ENCODE data around the gene GPRC5D.

Gene GPRC5D

GRCh38 chr12:12933742-12934141 lies 18.2 kb downstream of the GPRC5D start:
- no peak for TF ChIP-seq CTCF (IDR thresholded peaks at IDR 0.05)

DNA sequence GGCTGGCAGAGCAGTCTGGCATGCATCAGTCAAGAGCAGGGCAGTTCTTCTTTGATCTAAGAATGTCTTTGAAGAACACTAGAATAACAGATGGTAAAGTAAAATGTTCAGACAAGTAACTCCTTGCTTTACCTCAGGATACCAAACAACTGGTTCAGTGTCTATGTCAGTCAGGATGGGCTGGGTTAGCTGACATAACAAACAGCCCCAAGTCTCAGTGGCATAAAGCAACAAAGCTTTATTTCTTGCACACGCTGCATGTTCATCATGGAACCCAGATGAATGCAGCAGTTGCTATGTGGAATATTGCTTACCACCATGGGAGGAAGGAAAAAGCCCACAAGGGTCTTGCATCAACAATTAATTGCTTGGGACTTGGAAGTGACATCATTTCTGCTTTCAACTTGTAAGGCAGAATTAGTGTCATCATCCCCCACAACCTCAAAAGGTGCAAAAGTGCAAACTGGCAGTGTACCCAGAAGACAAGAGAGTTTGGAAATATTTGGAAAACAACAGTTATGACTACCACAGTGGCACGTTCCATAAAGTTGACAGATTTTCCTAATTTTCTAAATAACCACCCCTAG lies 21.2 kb downstream of the GPRC5D start:
- TF ChIP-seq CTCF (IDR thresholded peaks at IDR 0.05) = no peak

DNA sequence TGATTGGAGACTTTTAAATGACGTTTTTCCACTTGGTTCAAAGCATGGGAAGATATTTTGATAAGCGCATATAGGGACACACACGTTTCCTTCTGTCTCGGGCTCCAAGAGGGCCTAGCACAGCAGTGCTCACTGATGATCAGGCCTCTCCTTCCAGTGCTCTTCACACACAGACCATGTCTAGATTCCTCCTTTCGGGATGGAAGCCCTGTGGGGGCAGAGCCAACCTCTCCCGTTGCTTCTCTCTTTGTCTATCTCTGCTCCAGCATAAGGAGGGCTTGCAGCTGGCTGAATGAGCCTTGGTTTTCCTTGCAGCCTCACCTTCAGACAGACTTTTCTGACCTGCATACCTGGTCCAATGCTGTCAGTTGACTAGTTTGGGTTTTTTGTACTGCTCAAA lies 22.3 kb downstream of the GPRC5D start:
- TF ChIP-seq CTCF (IDR thresholded peaks at IDR 0.05) = no peak

DNA sequence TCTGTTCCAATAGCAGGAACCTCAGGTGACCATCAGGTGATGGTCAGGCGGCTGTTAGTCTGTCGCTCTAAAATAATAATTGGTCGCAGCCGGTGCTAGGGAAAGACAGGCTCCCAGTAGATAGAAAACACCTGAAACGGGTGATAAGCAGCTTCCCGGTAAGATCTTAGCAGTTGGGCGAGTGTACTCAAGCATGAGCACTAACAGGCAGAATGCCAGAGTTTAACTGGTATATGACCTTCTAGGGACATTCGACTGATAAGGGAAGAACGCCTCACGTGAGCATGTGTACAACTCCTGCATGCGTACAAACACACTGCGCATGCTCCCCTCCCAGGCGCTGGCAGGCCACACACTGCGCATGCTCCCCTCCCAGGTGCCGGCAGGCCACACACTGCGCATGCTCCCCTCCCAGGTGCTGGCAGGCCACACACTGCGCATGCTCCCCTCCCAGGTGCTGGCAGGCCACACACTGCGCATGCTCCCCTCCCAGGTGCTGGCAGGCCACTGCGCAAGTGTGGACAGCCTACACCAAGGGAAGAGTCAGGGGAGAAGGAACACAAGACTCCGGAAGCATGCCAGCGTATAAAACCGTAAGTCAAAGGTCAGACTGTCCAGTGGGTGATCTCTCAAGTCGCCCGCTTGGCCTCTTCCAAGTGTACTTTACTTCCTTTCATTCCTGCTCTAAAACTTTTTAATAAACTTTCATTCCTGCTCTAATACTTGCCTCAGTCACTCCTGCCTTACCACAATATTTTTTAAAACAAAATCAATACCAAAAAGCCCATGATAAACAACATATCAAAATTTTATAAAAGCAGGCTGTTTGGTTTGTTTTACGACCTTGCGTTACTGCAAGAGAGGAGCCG lies 24.5 kb downstream of the GPRC5D start:
- no peak for TF ChIP-seq CTCF (IDR thresholded peaks at IDR 0.05)

DNA sequence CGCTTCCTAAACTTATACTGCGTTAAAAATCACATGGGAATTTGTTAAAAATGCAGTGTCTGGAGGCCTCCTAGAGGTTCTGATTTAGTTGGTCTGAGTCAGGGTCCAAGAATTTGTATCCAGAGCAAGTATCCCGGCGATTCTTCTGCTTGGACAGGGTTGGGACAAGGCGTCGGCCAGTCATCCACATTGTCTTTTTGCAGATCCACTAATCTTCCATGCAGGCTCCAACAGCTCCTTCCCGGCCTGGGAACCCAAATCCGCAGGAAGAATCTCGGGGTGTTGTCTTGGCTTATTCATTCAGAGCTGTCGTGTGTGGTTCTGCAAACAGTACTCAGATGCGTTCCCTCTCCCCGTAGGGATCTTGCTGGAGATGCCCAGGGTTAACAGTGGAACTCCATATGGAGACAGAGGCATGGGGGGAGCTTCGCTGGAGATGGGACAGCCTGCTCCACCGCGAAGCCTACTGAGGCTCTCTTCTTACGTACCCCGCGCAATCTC lies 25.3 kb downstream of the GPRC5D start:
- no peak for TF ChIP-seq CTCF (IDR thresholded peaks at IDR 0.05)

DNA sequence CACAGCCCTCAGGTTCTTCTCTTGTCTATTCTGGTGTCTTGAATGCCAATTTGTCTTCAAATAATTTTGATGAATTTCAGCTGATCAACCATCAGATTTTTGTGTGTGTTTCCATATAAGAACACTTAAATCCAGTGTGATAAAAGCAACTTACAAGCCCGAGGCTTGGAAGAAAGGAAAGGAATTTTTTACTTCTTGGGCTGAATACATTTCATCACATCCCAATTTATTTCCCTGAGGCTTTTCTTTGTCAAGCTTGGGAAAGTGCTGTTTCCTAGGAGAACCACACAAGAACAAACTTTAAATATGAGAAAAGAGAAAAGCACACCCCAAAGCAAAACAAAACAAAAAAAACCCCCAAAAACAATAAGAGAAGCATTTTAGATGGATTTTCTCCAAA lies 26.6 kb downstream of the GPRC5D start:
- no peak for TF ChIP-seq CTCF (IDR thresholded peaks at IDR 0.05)

- TF ChIP-seq CTCF (IDR thresholded peaks at IDR 0.05) = no peak
These were observed 27.8 kb downstream of the GPRC5D start for GRCh38 chr12:12924169-12924568.
